GM23338 (cell line): ENCODE results near the gene RCAN1. TPM values are rescaled to one million over a fixed set of nuclear protein-coding genes. Genes with fewer than 3 reads are reported as not detected.
A peak's percentile ranks its signal among the peaks of the same experiment; 100 is the strongest.

ENCODE experiments used
- ATAC-seq: fragments of 200-7000 bp; cut with Tn5 transposase; 3 replicates; pipeline ENCODE4 v1.9.1; 2020
- DNase-seq: peaks from one replicate; pipeline ENCODE4 v3.0.0-alpha.2; 2015; ENCODE audit warnings: low spot score
- H2AFZ ChIP-seq: fragments of 200-600 bp; sonication (generic); 2 replicates; pipeline ENCODE4 v1.8.0; 2016; ENCODE audit warnings: antibody characterized with exemption, mild to moderate bottlenecking, moderate library complexity
- H3F3A ChIP-seq: fragments of 200-600 bp; sonication (generic); replicated peaks from 2 replicates; pipeline ENCODE4 v1.8.0; 2017; ENCODE audit warnings: antibody characterized with exemption, mixed run types, low read depth
- H3K27ac ChIP-seq: fragments of 200-600 bp; sonication (generic); 2 replicates; pipeline ENCODE4 v1.6.1; 2016; ENCODE audit warnings: low read depth
- H3K27me3 ChIP-seq: fragments of 200-600 bp; sonication (generic); 2 replicates; pipeline ENCODE4 v1.8.0; 2016; ENCODE audit warnings: mild to moderate bottlenecking, mixed run types, moderate library complexity; ENCODE audit not compliant: insufficient read depth
- H3K36me3 ChIP-seq: fragments of 200-600 bp; sonication (generic); 2 replicates; pipeline ENCODE4 v1.8.0; 2016; ENCODE audit warnings: mild to moderate bottlenecking; ENCODE audit not compliant: insufficient read depth
- H3K4me1 ChIP-seq: fragments of 200-600 bp; sonication (generic); 2 replicates; pipeline ENCODE4 v1.8.0; 2016; ENCODE audit warnings: mild to moderate bottlenecking, moderate library complexity; ENCODE audit not compliant: insufficient read depth
- H3K4me2 ChIP-seq: fragments of 200-600 bp; sonication (generic); 2 replicates; pipeline ENCODE4 v1.7.1; 2017; ENCODE audit warnings: mixed run types
- H3K4me3 ChIP-seq: fragments of 200-600 bp; sonication (generic); 2 replicates; pipeline ENCODE4 v1.6.1; 2016; ENCODE audit warnings: mixed run types
- H3K79me2 ChIP-seq: fragments of 200-600 bp; sonication (generic); replicated peaks from 2 replicates; pipeline ENCODE4 v1.8.0; 2017; ENCODE audit warnings: mild to moderate bottlenecking; ENCODE audit not compliant: insufficient read depth
- H3K9me2 ChIP-seq: fragments of 200-600 bp; sonication (generic); 2 replicates; pipeline ENCODE4 v1.8.0; 2017; ENCODE audit not compliant: insufficient read depth
- H4K20me1 ChIP-seq: fragments of 200-600 bp; sonication (generic); replicated peaks from 2 replicates; pipeline ENCODE4 v1.8.0; 2017; ENCODE audit warnings: mild to moderate bottlenecking; ENCODE audit not compliant: insufficient read depth
- H3K27ac Mint-ChIP-seq: 2 replicates; pipeline ENCODE4 v1.8.0; 2020; ENCODE audit warnings: inconsistent platforms, mild to moderate bottlenecking, moderate library complexity, mixed read lengths
- H3K27me3 Mint-ChIP-seq: 3 replicates; pipeline ENCODE4 v1.8.0; 2022; ENCODE audit warnings: low read depth, mild to moderate bottlenecking, moderate library complexity, mixed read lengths, inconsistent platforms; ENCODE audit not compliant: insufficient read depth, poor library complexity
- H3K36me3 Mint-ChIP-seq: 3 replicates; pipeline ENCODE4 v1.8.0; 2021; ENCODE audit warnings: low read depth, mild to moderate bottlenecking, inconsistent platforms, moderate library complexity, mixed read lengths
- H3K4me1 Mint-ChIP-seq: 3 replicates; pipeline ENCODE4 v1.8.0; 2020; ENCODE audit warnings: mild to moderate bottlenecking, inconsistent platforms, mixed read lengths
- H3K4me3 Mint-ChIP-seq: 3 replicates; pipeline ENCODE4 v1.8.0; 2021; ENCODE audit warnings: moderate library complexity, mild to moderate bottlenecking, inconsistent platforms, mixed read lengths
- H3K9me3 Mint-ChIP-seq: 3 replicates; pipeline ENCODE4 v1.8.0; 2020; ENCODE audit warnings: moderate library complexity, mild to moderate bottlenecking, inconsistent platforms, mixed read lengths
- EZH2 ChIP-seq: fragments of 200-600 bp; sonication (generic); IDR thresholded peaks from one replicate; pipeline ENCODE4 v1.8.0; 2017; ENCODE audit warnings: antibody characterized with exemption, mild to moderate bottlenecking, low read depth; ENCODE audit not compliant: unreplicated experiment
- EZH2phosphoT487 ChIP-seq: fragments of 200-600 bp; sonication (generic); IDR thresholded peaks from one replicate; pipeline ENCODE4 v1.8.1; 2018; ENCODE audit warnings: antibody characterized with exemption; ENCODE audit not compliant: unreplicated experiment
- JUNB ChIP-seq: IDR thresholded peaks from one replicate; pipeline ENCODE4 v1.6.1; 2016; ENCODE audit warnings: antibody characterized with exemption; ENCODE audit not compliant: unreplicated experiment
- NANOG ChIP-seq: IDR thresholded peaks from 2 replicates; pipeline ENCODE4 v1.6.1; 2016; ENCODE audit warnings: antibody characterized with exemption, borderline replicate concordance
- POLR2AphosphoS5 ChIP-seq: IDR thresholded peaks from 2 replicates; pipeline ENCODE4 v1.6.1; 2016; ENCODE audit warnings: antibody characterized with exemption, low read depth
- STAT1 ChIP-seq: IDR thresholded peaks from one replicate; pipeline ENCODE4 v1.6.1; 2016; ENCODE audit warnings: antibody characterized with exemption; ENCODE audit not compliant: unreplicated experiment
- polyA plus RNA-seq: library from polyadenylated mRNA; unstranded; fragments of >200 nt; fragmentation: Nextera tagmentation; extraction: Ambion mirVana; gene quantifications from 2 replicates; pipeline ENCODE4 v1.2.1, GENCODE V29; 2016
- total RNA-seq: library from RNA; depleted of rRNA; stranded (reverse); fragments of >200 nt; shearing (Covaris generic); gene quantifications from 2 replicates; pipeline ENCODE4 v1.2.3, GENCODE V29; 2014
- TF ChIP-seq, protein P1 (sequence below): IDR thresholded peaks from one replicate; pipeline ENCODE4 v1.6.1; 2018; ENCODE audit warnings: antibody characterized with exemption; ENCODE audit not compliant: unreplicated experiment
- TF ChIP-seq, protein P2 (sequence below), 2 experiments: fragments of 200-600 bp in 1 of 2; sonication (generic) in 1 of 2; conservative IDR thresholded peaks; 2 replicates each; pipeline versions ENCODE4 v1.5.1 to v1.6.1; 2016 to 2017; ENCODE audit warnings: antibody characterized with exemption in 2 of 2, low read depth in 2 of 2, mild to moderate bottlenecking in 2 of 2, moderate library complexity in 1 of 2
- TF ChIP-seq, protein P3 (sequence below): IDR thresholded peaks from 2 replicates; pipeline ENCODE4 v1.6.1; 2016; ENCODE audit warnings: antibody characterized with exemption

The RCAN1 gene
- total and polyA plus RNA-seq, 2 experiments from 2014 or later, result 3.7 to 5.2 TPM

DNA sequence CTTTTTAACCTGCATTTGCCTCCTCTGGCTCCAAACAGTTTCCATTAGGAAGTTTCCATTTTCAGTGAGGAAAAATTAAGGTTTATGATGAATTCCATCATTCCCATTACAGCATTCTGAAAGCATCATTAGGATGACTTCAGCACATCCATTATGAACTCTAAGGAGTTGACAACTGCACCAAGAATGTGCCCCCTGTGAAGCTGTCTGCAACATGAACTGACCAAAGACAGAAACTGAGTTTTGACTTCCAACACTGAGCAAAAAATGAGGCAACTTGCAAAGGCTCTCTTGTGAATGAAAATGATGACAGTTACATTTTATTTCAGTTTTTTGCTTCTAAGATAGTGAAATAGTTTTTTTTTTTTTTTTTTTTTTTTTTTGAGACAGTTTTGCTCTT is 84.7 kb downstream of the RCAN1 start (continued):
- TF ChIP-seq, protein P1, sequence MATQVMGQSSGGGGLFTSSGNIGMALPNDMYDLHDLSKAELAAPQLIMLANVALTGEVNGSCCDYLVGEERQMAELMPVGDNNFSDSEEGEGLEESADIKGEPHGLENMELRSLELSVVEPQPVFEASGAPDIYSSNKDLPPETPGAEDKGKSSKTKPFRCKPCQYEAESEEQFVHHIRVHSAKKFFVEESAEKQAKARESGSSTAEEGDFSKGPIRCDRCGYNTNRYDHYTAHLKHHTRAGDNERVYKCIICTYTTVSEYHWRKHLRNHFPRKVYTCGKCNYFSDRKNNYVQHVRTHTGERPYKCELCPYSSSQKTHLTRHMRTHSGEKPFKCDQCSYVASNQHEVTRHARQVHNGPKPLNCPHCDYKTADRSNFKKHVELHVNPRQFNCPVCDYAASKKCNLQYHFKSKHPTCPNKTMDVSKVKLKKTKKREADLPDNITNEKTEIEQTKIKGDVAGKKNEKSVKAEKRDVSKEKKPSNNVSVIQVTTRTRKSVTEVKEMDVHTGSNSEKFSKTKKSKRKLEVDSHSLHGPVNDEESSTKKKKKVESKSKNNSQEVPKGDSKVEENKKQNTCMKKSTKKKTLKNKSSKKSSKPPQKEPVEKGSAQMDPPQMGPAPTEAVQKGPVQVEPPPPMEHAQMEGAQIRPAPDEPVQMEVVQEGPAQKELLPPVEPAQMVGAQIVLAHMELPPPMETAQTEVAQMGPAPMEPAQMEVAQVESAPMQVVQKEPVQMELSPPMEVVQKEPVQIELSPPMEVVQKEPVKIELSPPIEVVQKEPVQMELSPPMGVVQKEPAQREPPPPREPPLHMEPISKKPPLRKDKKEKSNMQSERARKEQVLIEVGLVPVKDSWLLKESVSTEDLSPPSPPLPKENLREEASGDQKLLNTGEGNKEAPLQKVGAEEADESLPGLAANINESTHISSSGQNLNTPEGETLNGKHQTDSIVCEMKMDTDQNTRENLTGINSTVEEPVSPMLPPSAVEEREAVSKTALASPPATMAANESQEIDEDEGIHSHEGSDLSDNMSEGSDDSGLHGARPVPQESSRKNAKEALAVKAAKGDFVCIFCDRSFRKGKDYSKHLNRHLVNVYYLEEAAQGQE, result no peak
- TF ChIP-seq POLR2AphosphoS5 (no peak), EZH2phosphoT487 (no peak)
- TF ChIP-seq, protein P2, sequence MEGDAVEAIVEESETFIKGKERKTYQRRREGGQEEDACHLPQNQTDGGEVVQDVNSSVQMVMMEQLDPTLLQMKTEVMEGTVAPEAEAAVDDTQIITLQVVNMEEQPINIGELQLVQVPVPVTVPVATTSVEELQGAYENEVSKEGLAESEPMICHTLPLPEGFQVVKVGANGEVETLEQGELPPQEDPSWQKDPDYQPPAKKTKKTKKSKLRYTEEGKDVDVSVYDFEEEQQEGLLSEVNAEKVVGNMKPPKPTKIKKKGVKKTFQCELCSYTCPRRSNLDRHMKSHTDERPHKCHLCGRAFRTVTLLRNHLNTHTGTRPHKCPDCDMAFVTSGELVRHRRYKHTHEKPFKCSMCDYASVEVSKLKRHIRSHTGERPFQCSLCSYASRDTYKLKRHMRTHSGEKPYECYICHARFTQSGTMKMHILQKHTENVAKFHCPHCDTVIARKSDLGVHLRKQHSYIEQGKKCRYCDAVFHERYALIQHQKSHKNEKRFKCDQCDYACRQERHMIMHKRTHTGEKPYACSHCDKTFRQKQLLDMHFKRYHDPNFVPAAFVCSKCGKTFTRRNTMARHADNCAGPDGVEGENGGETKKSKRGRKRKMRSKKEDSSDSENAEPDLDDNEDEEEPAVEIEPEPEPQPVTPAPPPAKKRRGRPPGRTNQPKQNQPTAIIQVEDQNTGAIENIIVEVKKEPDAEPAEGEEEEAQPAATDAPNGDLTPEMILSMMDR (conservative IDR thresholded peaks at IDR 0.05; ENCODE audit: low read depth in 2 of 2), result no peak
- TF ChIP-seq, protein P3, sequence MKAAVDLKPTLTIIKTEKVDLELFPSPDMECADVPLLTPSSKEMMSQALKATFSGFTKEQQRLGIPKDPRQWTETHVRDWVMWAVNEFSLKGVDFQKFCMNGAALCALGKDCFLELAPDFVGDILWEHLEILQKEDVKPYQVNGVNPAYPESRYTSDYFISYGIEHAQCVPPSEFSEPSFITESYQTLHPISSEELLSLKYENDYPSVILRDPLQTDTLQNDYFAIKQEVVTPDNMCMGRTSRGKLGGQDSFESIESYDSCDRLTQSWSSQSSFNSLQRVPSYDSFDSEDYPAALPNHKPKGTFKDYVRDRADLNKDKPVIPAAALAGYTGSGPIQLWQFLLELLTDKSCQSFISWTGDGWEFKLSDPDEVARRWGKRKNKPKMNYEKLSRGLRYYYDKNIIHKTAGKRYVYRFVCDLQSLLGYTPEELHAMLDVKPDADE, result no peak

DNA sequence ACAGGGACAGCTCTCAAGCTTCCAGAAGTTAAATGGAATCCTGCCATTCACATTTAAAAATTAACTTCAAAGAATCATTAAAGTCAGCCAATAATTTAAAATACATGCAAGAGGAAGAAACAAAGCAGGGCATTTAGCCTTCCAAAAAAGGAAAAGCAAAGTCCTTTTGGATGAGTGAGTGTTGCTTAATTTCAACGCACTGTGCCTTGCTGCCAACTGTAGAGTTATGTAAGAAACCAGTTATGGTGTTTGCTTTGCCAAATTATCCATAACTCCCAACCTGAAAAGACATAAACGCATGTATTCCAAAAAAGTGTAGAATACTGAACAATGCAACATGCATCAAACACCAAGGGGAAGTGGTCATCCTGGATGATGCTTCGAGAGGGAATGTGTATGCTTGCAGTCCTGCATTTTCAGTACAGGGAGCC is 86.8 kb downstream of the RCAN1 start:
- no peak overlapping the region for H3K27ac Mint-ChIP-seq
- H3K4me3 ChIP-seq, result no peak overlapping the region
- peaks cover 4% of the 10 kb centered on the region for H3K27me3 Mint-ChIP-seq
- 0 out of 2 replicates have a peak overlapping the region, but pooled peaks have one; percentile 17 for H3K4me2 ChIP-seq
- no peaks in the 10 kb centered on the region for H3F3A ChIP-seq
- TF ChIP-seq, protein P2 (conservative IDR thresholded peaks at IDR 0.05; ENCODE audit: low read depth in 2 of 2), result no peak
- TF ChIP-seq EZH2 (no peak), NANOG (no peak), JUNB (no peak), STAT1 (no peak)
- no peaks in the 10 kb centered on the region for H3K9me2 ChIP-seq
- peaks cover 5% of the 10 kb centered on the region; the same call in 1 of the 2 replicates for H3K27me3 ChIP-seq
- no peaks in the 10 kb centered on the region for H3K79me2 ChIP-seq
- peaks cover 41% of the 10 kb centered on the region for H3K4me1 Mint-ChIP-seq
- no peak overlapping the region for H3K4me3 Mint-ChIP-seq
- H4K20me1 ChIP-seq, result no peaks in the 10 kb centered on the region
- no peak for ATAC-seq
- H3K36me3 Mint-ChIP-seq, result no peaks in the 10 kb centered on the region
- H3K27ac ChIP-seq, result no peak overlapping the region
- H3K4me1 ChIP-seq, result peaks cover 38% of the 10 kb centered on the region
- no peak overlapping the region for H2AFZ ChIP-seq
- no peaks in the 10 kb centered on the region for H3K36me3 ChIP-seq
- DNase-seq, result no peak
- peaks cover 3% of the 10 kb centered on the region; the same call in 1 of the 3 replicates for H3K9me3 Mint-ChIP-seq
